ENCODE measurements around the gene SSBP3.

Gene SSBP3

DNA sequence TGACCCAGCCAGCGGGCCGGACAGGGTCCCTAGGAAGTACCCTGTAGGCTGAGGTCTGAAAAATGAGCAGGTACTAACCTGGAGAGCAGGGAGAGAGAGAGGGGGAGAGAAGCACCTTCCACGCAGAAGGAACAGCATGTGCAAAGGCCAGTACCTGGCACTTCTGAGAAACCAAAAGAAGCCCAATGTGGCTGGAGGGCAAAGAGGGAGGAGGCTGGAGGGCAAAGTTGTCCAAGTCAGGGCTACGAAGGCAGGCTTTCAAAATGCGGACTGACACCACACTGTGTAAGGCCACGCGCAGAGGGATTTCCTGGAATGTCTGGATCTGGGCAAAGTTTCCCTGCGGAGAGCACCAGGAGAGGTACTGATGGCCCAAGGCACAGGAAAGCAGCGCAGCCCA is 64.4 kb downstream of the SSBP3 start:
- no peak overlapping the region for H3K4me3 ChIP-seq (ENCODE audit: low read depth, low read length)
- TF ChIP-seq, protein P1, sequence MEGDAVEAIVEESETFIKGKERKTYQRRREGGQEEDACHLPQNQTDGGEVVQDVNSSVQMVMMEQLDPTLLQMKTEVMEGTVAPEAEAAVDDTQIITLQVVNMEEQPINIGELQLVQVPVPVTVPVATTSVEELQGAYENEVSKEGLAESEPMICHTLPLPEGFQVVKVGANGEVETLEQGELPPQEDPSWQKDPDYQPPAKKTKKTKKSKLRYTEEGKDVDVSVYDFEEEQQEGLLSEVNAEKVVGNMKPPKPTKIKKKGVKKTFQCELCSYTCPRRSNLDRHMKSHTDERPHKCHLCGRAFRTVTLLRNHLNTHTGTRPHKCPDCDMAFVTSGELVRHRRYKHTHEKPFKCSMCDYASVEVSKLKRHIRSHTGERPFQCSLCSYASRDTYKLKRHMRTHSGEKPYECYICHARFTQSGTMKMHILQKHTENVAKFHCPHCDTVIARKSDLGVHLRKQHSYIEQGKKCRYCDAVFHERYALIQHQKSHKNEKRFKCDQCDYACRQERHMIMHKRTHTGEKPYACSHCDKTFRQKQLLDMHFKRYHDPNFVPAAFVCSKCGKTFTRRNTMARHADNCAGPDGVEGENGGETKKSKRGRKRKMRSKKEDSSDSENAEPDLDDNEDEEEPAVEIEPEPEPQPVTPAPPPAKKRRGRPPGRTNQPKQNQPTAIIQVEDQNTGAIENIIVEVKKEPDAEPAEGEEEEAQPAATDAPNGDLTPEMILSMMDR (IDR thresholded peaks at IDR 0.05; ENCODE audit: low read depth, low read length): no peak

DNA sequence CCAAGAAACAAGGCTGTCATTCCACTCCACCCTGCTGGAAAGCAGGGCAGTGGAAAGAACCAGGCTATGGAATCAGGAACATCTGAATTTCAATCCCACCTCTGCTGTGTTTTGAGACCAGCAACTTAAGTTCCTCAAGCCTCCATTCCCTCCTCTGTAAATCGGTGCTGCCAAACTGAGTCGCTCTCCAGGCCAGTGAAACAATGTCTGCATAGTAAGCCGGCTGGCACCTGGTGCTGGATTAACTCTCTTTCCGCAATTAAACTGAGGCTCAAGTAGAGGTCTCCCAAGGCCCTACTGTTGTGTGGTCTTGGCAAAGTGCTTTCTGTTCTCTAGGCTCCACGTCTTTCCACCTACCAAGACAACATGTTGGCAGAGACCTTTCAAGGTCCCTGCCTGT is 65.3 kb downstream of the SSBP3 start:
- TF ChIP-seq, protein P1 (IDR thresholded peaks at IDR 0.05; ENCODE audit: low read depth, low read length): no peak
- H3K4me3 ChIP-seq (ENCODE audit: low read depth, low read length): no peak overlapping the region

DNA sequence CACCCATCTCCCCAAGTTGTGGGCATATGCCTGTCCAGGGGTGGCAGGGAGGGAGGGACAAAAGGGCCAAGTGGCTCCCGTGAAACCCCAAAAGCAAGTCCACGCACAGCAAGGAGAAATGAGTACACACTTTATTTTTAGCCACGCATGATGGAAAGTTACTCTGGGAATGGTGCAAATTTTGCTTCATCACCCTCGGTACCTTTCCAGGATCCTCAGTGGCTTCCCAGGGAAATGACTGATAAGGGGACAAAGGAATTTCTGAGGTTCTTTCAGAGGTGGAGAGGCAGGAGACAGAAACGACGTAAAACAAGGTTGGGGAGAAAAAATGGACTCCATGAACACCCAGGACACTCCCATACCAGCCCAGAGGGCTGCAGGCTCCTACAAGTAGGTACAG is 65.8 kb downstream of the SSBP3 start:
- H3K4me3 ChIP-seq (ENCODE audit: low read depth, low read length): no peak overlapping the region
- TF ChIP-seq, protein P1 (IDR thresholded peaks at IDR 0.05; ENCODE audit: low read depth, low read length): no peak

DNA sequence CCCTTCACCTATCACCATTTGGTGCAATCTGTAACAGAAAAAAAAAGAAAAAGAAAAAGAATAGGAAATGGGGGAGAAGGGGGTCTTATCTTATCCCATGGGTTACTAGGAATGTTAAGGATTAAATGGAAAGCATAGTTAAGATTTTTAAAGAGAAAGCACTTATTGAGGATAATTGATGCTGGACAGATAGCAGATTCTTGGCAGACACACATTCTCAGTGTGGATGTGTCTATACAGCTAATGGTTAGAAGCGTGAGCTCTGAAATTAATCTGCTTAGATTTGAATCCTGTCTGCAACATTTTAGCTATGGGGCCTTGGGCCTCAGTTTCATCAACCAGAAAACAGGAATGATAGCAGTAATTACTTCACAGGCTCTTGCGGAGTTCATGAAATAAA is 67.1 kb downstream of the SSBP3 start:
- no peak overlapping the region for H3K4me3 ChIP-seq (ENCODE audit: low read depth, low read length)
- TF ChIP-seq, protein P1 (IDR thresholded peaks at IDR 0.05; ENCODE audit: low read depth, low read length): no peak

DNA sequence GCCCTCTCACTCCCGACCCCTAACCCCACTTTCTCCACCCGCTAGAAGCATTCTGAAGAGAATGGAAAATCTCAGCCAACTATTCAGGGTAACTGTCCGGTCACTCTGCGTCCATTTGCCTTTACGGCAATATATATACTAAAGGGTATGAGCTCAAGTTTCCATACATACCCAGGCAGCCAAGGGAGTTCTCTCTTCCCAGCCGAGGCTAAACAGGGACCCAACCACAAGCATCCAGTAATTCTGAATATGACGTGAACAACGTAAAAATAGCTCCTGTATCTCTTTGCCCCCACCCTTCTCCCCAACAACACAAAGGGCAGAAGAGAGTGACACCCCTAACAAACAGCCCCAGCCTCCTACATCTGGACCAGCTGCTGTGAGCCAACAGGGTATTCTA is 67.7 kb downstream of the SSBP3 start:
- H3K4me3 ChIP-seq (ENCODE audit: low read depth, low read length): no peak overlapping the region
- TF ChIP-seq, protein P1 (IDR thresholded peaks at IDR 0.05; ENCODE audit: low read depth, low read length): no peak

DNA sequence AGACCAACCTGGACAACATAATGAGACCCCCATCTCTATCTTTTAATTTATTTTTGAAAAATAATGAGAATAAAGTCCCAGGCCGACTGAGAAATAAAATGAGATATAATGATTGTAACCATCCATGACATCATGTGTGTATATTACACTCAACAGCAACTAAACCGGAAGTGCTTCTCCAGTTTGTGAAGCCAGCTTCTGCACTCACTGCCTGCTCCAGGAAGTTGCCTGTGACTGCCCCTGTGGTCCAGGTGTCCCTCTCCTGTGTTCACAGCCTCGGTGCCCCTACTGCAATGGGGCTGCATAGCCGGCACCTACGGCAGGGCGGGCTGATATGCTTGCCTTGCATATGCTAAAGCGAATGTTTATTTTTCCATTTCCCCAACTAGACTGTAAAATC is 68.3 kb downstream of the SSBP3 start:
- H3K4me3 ChIP-seq (ENCODE audit: low read depth, low read length): no peak overlapping the region
- TF ChIP-seq, protein P1 (IDR thresholded peaks at IDR 0.05; ENCODE audit: low read depth, low read length): no peak

DNA sequence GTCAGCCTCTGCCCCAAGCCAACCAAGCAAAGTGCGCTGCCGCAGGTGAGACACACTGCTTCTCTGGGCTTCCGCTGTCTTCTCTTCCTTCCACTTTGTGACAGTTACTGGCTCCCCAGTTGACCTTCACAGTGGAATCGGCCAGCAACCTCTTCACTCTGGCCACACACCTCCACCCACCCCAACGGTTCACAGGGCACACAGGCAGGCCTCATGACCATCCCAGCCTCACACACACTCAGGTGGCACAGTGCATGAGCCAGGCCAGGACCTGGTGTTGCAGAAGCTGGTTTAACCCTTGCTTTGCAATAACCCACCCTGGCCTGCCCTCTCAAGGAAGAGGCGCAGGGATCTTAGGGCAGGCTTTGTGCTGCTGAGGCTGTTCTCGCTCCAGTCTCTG is 69.2 kb downstream of the SSBP3 start:
- H3K4me3 ChIP-seq (ENCODE audit: low read depth, low read length): no peak overlapping the region
- TF ChIP-seq, protein P1 (IDR thresholded peaks at IDR 0.05; ENCODE audit: low read depth, low read length): no peak
